Omental fat pad (tissue), 4 donors: ENCODE measurements around the gene COL23A1. TPM values are rescaled to one million over a fixed set of nuclear protein-coding genes. Genes with fewer than 3 reads are reported as not detected.

Experiments
- ATAC-seq: fragments of 150-250 bp; one replicate; pipeline ENCODE4 v1.9.1; 2016; ENCODE audit warnings: mild to moderate bottlenecking, moderate library complexity; ENCODE audit not compliant: low FRiP score
- DNase-seq: peaks from one replicate; pipeline ENCODE4 v3.0.0-alpha.2; 2019; ENCODE audit warnings: low spot score
- total RNA-seq, 4 donors: library from RNA; depleted of rRNA; stranded (reverse); fragments of >200 nt; gene quantifications; one replicate each; pipeline ENCODE4 v1.1.0, GENCODE V29; 2016
- TF ChIP-seq, protein P1 (sequence below), 3 donors: fragments of 450-650 bp; IDR thresholded peaks; one replicate each; pipeline ENCODE4 v1.5.1; 2016 to 2017; ENCODE audit warnings: antibody characterized with exemption in 3 of 3, mild to moderate bottlenecking in 3 of 3, moderate library complexity in 2 of 3

The COL23A1 gene
- total RNA-seq, 4 donors from 2014 or later: 0.12 to 1.0 (median 0.49) TPM

DNA sequence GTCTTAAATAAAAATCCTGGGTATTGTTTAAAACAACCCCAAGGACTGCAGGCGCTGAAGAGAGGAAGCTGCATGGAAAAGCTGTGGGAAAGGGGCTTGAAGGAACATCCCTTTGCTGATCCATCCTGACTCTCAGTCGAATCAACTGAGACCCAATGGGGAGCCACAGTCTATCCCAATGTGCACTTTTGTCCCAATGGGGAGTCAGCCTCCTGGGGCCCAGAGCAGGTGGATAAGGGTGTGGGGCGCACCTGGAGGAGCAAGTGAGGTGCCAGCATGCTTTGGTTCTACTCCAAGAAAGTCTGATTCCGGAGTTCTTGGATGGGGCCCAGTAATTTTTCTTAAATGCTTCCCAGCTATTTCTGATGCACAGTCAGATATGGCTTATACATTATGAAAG lies 118.1 kb downstream of the COL23A1 start:
- ATAC-seq (no peak), DNase-seq (no peak)
- TF ChIP-seq, protein P1, sequence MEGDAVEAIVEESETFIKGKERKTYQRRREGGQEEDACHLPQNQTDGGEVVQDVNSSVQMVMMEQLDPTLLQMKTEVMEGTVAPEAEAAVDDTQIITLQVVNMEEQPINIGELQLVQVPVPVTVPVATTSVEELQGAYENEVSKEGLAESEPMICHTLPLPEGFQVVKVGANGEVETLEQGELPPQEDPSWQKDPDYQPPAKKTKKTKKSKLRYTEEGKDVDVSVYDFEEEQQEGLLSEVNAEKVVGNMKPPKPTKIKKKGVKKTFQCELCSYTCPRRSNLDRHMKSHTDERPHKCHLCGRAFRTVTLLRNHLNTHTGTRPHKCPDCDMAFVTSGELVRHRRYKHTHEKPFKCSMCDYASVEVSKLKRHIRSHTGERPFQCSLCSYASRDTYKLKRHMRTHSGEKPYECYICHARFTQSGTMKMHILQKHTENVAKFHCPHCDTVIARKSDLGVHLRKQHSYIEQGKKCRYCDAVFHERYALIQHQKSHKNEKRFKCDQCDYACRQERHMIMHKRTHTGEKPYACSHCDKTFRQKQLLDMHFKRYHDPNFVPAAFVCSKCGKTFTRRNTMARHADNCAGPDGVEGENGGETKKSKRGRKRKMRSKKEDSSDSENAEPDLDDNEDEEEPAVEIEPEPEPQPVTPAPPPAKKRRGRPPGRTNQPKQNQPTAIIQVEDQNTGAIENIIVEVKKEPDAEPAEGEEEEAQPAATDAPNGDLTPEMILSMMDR (IDR thresholded peaks at IDR 0.05): no peak

DNA sequence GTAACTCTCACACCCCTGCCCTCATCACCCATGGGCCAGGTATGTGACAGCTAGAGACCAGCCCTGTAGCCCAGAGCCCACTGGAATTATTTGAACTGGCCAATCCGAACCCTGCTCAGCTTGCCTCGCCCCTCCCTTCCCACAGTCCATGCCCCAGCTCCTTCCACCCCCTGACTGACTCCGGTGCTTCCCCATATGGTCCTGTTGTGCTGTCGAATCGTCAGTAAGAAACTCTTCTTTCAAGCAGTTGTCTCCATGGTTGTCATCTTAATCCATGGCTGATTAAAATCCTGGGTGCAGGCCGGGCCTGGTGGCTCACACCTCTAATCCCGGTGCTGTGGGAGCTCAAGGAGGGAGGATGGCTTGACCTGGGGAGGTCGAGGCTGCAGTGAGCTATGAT lies 118.5 kb downstream of the COL23A1 start:
- DNase-seq (no peak), ATAC-seq (no peak)
- TF ChIP-seq, protein P1 (IDR thresholded peaks at IDR 0.05): no peak

DNA sequence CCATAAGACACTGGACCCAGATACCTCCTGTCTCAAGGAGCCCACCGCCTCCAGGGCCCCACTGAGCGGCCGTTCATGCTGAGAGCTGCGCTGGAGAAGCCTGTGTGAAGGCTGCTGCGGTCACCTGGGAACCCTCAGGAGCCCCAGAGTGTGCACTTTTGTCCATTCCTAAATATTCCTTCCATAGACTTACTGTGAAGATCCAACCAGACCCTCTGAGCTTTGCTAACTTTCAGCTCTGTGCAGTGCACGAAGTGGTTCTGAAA lies 119.5 kb downstream of the COL23A1 start:
- TF ChIP-seq, protein P1 (IDR thresholded peaks at IDR 0.05): no peak
- ATAC-seq (no peak), DNase-seq (no peak)

DNA sequence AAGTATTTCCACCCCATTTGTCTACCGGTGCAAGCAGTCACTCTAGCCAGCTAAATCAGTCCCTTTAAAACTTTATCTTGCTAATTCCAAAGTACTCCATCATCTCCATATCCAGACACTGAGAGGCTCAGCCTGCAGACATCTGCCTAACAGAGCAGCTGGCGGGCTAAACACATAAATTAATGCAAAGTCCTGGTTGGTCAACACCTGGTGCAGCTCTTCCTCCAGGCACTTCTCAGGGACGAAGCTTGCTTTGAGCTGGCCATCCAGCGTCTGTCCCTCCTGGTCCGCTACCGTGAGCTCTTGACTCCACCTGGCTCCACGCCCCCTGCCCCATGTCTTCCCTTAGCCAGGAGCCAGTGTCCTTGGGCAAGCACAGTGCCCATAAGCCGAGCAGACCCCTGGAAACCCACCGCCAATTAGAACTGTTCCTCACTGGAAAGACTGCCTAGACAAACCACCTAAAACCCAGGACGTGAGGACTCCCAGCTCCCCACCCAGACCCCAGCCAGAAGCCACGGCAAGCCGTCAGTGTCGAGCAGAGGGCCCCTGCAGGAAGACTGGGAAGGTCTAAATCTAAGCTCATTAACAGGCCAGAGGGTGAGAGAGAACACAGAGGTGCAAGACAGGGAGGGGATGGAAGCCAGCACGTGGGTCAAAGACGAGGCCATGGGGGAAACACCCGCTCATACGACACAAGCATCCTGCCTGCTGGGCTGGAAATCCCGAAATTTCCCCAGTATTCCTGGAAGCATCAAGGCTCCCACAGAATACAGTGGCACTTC lies 120.0 kb downstream of the COL23A1 start:
- no peak for ATAC-seq
- DNase-seq: no peak
- TF ChIP-seq, protein P1 (IDR thresholded peaks at IDR 0.05): no peak

DNA sequence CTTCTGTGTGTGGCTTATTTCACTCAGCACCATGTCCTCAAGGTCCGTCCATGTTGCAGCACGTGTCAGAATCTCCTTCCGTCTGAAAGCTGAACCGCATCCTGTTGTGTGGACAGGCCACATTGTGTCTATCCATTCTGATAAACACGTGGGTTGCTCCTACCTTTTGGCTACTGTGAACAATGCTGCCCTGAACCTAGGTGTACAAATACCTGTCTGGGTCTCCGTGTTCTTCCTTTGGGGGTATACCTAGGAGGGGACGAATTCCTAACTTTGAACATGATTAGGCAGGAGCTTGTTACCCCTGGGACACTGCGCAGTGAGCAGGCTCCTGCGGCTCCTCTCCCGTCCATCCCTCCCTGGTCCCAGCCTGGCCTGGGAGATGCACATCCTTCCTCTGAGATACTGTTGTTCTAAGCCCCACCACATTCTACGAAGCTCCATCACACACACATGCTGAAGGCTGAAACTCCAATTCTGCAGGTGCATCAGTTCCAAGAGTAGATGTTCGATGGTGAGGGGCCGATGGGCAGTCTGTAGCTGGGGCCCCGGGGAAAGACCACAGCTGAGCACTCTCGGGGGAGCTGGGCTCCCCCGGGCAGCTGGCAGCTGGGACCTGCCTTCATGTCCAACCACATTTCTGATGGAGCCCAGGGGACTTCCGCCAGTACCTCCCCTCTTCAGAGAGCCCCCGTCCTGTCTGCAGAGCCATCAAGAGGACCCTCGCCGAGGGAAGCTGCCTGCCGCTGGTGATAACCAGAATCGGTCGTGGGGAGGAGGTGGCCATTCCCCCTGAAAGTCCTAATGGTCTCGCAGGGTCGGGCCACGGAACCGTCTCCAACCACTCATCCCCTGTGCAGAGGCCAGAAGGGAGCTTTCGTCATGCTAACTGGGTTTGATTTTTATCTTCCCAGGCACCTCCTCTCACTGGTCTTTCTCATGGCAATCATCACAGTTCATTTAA lies 120.9 kb downstream of the COL23A1 start:
- ATAC-seq: no peak
- no peak for DNase-seq

DNA sequence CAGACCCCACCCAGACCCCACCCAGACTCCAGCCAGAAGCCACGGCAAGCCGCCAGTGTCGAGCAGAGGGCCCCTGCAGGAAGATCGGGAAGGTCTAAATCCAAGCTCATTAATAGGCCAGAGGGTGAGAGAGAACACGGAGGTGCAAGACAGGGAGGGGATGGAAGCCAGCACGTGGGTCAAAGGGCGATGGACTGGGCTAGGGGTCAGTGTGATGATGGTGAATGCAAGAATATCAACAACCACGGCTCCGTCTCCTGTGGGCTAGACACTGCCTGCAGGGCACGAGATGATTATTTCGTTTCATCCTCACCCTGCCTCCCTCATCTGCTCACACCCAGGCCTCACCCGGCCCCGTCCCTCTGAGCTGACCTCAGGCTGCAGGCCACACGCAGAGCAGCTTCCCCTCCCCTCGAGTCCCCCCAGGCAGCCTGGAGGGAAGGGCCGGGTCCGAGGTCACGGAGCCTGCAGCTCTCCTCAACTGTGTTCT lies 122.0 kb downstream of the COL23A1 start:
- TF ChIP-seq, protein P1 (IDR thresholded peaks at IDR 0.05): no peak
- ATAC-seq (no peak), DNase-seq (no peak)

More for the DNA sequence above, 120.9 kb downstream of the COL23A1 start:
- TF ChIP-seq, protein P1 (IDR thresholded peaks at IDR 0.05): no peak
